ENCODE data around the gene ADAMTS12. TPM values are rescaled to one million over a fixed set of nuclear protein-coding genes. Genes with fewer than 3 reads are reported as not detected.

The ADAMTS12 gene
- total RNA-seq, 1 donor from 2014 or later = 2.2 TPM

DNA sequence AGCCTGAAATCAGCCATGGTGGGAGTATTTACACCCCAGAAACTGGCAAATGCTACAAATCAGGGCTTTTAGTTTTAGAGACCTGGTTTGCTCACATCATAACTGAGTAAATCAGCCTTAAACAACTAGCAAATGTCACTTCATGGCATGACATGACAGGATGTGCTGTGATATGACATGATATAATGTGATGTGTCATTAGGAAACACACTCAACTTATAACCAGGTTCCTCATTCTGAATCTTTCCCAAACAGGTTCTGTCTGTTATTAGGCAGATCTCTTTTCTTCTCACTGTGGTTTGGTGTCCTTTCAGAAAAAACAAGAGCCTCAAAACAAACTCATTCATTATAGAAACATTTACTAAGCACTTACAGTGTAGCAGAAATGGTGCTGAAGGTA is 90.5 kb downstream of the ADAMTS12 start:
- DNase-seq (ENCODE audit: low spot score) = no peak

DNA sequence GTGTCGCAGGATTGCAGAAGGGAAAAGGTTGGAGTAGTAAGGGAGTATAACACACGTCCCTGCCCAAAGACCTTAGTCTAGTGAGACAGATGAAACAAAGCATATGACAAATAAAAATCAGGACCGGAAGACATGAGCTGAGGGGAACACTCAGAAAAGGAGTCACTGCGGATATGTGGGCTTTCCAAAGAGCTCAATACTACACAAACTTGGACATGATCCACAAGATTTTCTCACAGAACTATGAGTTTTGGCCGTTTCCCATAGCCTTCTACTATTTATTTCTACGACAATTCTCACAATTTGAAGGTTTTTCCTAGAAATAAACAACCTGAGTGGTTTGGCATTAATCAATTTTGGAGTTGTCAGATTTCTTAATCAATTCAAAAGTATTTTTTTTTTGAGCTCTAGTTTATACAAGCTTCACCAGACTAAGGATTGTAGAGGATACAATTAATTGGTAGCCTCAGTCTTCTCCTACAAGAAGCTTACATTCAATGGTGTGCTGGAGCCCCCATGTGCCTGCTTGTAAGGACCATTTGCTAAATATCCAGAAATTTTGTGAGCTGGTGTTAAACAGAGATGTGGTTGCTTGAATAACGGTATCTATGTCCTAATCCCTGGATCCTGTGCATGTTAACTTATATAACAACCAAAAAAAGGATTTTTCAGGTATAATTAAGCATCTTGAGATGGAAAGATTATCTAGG is 91.4 kb downstream of the ADAMTS12 start:
- DNase-seq (ENCODE audit: low spot score) = no peak

DNA sequence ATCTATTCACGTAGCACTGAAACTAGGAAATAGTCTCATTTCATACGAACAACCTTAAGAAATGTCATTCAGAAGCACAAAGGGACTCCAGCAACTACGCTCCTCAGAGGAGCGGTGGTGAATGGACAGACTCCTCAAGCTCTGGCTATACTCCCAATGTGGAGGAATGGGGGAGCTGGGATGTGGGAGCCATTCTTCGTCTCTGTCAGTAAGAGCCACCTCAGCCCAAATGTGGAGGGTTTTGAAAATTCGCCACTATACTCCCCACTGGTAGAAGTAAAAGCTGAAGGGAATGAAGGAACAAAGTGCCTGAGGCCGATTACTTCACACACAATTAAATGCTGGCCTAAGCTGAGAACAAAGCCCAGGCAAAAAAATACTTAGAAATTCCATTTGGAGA is 96.3 kb downstream of the ADAMTS12 start:
- DNase-seq (ENCODE audit: low spot score) = no peak

DNA sequence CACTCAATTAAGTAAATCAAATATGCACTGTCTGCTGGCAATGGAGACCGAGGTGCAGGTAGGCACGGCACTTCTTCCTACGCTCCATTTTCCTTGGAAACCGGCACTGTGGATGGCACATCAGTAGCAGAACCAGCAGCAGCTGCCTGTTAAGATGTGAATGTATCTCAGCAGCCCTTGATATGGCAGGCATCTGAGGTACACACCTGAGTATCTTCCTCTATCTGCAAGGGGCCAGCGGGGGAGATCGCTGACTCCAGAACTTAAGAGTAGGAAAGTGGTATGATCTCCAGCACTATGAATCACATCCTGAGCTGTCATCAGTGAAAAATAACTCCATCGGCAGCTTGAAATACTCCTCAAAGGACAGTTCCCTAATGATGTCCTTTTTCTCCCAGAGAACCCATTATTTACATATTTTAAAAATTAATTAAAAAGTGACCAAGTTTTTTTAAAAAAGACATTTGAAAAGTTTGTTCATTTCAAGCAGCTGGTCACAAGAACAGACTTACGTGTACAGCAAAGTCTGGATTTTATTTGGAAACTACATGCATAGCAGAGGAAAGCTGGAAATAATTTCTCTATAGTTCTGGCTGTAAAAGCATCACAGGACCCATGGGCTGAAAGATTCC is 97.1 kb downstream of the ADAMTS12 start:
- DNase-seq (ENCODE audit: low spot score) = no peak

DNA sequence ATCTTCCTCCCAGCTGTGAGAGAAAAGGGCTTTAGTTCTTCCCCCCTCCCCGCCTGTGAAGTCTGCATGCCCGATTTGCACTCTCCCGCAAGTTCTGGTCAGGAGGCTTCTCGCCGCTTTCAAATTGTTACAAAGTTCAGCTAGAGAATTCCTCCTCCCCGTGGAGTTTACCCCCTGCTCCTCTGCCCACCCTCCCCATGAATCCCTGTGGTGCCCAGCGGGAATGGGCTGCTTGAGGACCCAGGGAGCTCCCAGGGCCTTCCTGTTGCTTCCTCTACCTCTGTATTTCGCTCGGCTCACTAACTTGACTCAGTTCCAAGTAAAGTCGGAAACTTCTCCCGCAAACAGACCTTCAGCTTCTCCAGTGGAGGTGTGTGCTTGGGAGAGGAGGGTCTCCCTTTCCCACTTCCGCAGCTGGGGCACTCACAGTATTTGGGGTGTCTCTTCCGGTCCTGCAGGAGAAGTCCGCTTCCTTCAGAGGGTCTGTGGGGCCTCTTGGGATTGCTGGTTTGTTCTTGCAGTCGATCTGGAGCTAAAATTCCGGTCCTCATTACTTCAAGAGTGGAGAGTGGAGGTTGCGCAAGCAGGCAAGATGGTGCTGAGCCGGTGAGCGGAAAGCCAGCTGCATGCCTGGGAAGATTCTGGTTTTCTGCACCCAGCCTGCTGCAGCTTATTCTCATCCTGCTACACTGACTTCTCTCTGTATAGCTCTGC is 97.8 kb downstream of the ADAMTS12 start:
- DNase-seq (ENCODE audit: low spot score) = no peak

GRCh38 chr5:33793276-33793675 is 98.5 kb downstream of the ADAMTS12 start:
- no peak for DNase-seq (ENCODE audit: low spot score)

DNA sequence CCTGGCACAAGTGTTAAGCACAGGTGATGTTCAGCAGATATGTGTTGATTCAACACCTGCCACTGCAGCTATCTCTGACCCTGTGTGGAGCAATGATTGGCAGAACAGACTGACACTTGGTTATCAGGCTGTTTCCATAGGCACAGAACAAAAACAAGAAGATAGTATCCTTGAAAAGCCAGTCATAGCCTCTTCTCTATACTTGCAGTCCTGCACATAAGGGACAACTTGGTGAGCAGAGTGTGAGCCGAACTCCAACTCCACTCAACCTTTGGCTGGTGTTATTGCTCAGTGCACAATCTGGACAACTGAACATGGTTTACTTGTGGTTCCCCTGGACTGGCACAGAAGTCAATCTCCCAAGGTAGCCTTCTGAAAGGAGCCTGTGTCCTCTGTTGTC is 99.2 kb downstream of the ADAMTS12 start:
- no peak for DNase-seq (ENCODE audit: low spot score)

GRCh38 chr5:33789567-33789957 is 102.2 kb downstream of the ADAMTS12 start:
- no peak for DNase-seq (ENCODE audit: low spot score)

- DNase-seq (ENCODE audit: low spot score) = no peak
Observed at GRCh38 chr5:33788922-33789566, 102.7 kb downstream of the ADAMTS12 start.

- no peak for DNase-seq (ENCODE audit: low spot score)
Observed at GRCh38 chr5:33785571-33785970, 106.2 kb downstream of the ADAMTS12 start.

GRCh38 chr5:33781286-33781685 is 110.5 kb downstream of the ADAMTS12 start:
- DNase-seq (ENCODE audit: low spot score) = no peak

DNA sequence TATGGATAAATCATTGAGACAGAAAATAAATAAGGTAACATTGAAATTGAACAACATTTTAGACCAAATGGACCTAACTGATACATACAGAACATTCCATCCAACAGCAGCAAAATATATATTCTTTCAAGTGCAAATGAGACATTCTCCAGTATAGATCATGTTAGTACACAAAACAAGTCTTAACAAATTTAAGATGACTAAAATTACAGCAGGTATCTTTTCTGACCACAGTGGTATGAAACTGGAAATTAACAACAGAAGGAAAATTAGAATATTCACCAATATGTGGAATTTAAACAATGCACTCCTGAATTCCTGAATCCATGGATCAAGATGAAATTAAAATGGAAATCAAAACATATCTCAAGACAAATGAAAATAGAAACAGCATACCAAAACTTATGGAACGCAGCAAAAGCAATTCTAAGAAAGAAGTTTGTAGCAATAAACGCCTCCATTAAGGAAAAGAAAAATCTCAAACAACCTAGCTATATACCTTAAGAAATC is 115.6 kb downstream of the ADAMTS12 start:
- no peak for DNase-seq (ENCODE audit: low spot score)

DNA sequence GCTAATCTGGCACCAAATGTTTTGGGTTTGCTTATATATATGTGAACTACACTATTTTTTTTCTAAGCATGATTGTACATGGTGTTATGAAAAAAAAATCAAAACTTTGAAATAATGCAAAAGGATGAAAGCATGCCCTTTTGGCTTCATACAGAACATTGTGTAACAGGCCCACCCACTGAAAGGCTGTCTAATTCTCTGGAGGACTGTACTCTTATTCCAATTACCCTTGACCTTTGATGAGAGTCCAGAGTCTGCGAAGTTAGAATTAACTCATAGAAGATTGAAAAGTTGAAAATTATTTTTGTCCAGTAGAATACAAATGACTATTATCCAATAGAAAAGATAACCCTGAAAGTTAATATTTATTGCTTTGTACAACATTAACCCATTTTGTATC is 117.4 kb downstream of the ADAMTS12 start:
- DNase-seq (ENCODE audit: low spot score) = no peak

DNA sequence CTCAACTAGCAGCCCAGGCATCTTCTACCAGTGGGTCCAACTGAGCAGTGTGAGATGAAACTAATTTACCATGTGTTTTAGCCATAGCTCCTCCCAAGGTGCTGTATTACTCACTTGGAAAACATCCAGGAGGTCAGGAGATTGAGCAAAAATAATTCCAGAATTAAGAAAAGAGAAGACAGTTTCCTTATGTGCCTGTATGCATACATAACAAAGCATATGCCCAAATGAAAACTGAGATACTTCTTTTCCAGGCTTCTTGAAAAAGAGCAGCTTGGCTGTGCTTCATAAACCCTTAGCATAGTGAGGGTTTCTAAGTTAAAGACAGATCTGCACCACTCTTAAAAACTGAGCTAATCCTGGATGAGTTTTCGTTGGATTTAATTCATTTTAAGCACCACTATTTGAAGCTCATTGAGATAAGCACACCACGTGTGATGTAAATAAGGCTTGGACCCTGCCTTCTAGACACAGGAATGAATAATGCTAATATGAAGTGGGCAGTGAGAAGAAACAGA is 119.4 kb downstream of the ADAMTS12 start:
- DNase-seq (ENCODE audit: low spot score) = no peak

DNA sequence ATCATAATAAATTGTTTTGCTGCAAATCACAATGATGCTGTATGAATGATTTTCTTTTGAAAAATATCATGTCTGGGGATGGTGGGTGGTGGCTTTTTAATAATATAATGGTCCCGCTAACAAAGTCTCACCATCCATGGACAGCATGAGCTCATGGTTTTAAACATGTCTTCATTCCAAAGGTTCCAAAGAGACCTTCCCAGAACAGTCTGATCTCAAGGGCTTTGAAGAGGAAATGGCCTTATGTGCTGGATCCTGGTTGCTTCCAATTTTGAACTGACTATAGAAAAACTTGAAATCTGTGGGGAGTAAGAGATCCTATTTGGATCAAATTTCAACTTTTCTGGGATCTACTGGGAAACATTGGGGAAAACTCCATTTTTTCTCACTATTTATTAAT is 121.8 kb downstream of the ADAMTS12 start:
- DNase-seq (ENCODE audit: low spot score) = no peak

DNA sequence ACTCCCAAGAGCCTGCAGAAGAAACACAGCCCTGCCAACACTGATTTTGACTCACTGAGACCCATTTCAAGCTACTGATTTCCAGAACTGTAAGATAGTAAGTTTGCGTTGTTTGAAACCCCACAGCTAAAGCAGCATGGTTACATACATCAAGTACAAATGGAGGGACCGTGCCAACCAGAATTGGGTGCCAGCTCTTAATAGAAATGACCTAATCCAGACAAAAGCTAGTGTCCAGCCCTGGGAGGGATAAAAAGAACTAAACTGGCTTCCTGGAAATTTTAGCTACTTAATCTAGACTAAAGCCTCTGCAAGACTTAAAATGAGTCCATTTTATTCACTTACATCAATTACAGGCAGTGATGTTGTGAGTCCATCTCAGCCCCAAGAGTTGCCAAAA is 122.6 kb downstream of the ADAMTS12 start:
- no peak for DNase-seq (ENCODE audit: low spot score)

- no peak for DNase-seq (ENCODE audit: low spot score)
Observed at GRCh38 chr5:33766023-33766422, 125.8 kb downstream of the ADAMTS12 start.

DNA sequence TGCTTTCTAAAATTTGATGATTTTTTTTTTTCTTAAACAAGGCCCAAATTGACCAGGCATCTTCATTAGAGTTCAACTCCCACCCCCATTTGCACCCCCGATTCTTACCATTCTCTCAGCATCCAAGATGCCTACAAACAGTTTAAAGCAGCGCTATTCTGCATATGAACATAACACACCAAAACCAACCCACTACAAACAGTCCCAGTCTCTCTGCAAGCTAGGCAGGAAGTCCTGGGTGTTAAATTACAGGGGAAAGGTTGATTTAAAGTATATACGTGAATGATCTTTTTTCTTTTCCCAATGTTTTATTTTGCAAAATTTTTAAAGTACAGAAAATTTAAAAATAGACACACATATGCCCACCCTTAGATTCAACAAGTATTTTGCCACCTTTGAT is 127.0 kb downstream of the ADAMTS12 start:
- DNase-seq (ENCODE audit: low spot score) = no peak

- DNase-seq (ENCODE audit: low spot score) = no peak
Observed at GRCh38 chr5:33763435-33763834, 128.4 kb downstream of the ADAMTS12 start.

- DNase-seq (ENCODE audit: low spot score) = no peak
Observed at GRCh38 chr5:33762859-33763258, 128.9 kb downstream of the ADAMTS12 start.

- DNase-seq (ENCODE audit: low spot score) = no peak
Observed at GRCh38 chr5:33761139-33761538, 130.7 kb downstream of the ADAMTS12 start.

- no peak for DNase-seq (ENCODE audit: low spot score)
Observed at GRCh38 chr5:33758737-33759136, 133.1 kb downstream of the ADAMTS12 start.

All from mucosa of gallbladder (tissue), 1 donor.